Gastrocnemius medialis (tissue), 4 donors: ENCODE measurements around the gene TLE4. TPM values are rescaled to one million over a fixed set of nuclear protein-coding genes. Genes with fewer than 3 reads are reported as not detected.

ENCODE experiments used
- ATAC-seq, 2 donors: fragments of 150-250 bp; one replicate each; pipeline ENCODE4 v1.9.1; 2016
- DNase-seq, 2 donors: peaks; one replicate each; pipeline ENCODE4 v3.0.0-alpha.2; 2019
- H3K27ac ChIP-seq, 4 donors: fragments of 200-600 bp; sonication (generic); 1 replicate in 1 of 4; 2 replicates in 3 of 4; pipeline ENCODE4 v1.5.1; 2016 to 2018; ENCODE audit warnings: mild to moderate bottlenecking in 2 of 4, moderate library complexity in 1 of 4
- H3K27me3 ChIP-seq, 3 donors: fragments of 200-600 bp; sonication (generic) in 2 of 3; 1 replicate in 1 of 3; 2 replicates in 2 of 3; pipeline versions ENCODE4 v1.5.1 to v1.6.0; 2016 to 2019; ENCODE audit warnings: mild to moderate bottlenecking in 1 of 3, moderate library complexity in 1 of 3
- H3K36me3 ChIP-seq, 2 donors: fragments of 200-600 bp; sonication (generic) in 1 of 2; one replicate each; pipeline ENCODE4 v1.5.1; 2017 to 2018
- H3K4me1 ChIP-seq, 2 donors: fragments of 200-600 bp; sonication (generic) in 1 of 2; one replicate each; pipeline ENCODE4 v1.5.1; 2016 to 2017; ENCODE audit warnings: mild to moderate bottlenecking in 2 of 2
- H3K4me3 ChIP-seq, 4 donors: fragments of 200-600 bp; sonication (generic) in 3 of 4; 1 replicate in 1 of 4; 2 replicates in 3 of 4; pipeline ENCODE4 v1.5.1; 2016 to 2019; ENCODE audit warnings: mild to moderate bottlenecking in 2 of 4
- H3K9me3 ChIP-seq, 3 donors: fragments of 200-600 bp; sonication (generic) in 2 of 3; 1 replicate in 1 of 3; 2 replicates in 2 of 3; pipeline ENCODE4 v1.5.1; 2016 to 2019
- POLR2A ChIP-seq, 2 donors: fragments of 450-650 bp; IDR thresholded peaks; one replicate each; pipeline ENCODE4 v1.6.1; 2017; ENCODE audit warnings: antibody characterized with exemption in 2 of 2, mild to moderate bottlenecking in 2 of 2, moderate library complexity in 2 of 2
- in situ Hi-C, 4 donors: fragments of 200-750 bp; cut with MboI; loops; one replicate each; pipeline versions ENCODE4 v1.15.0 to v1.8.0; 2017; ENCODE audit warnings: low sequenced_read_pairs in 4 of 4
- intact Hi-C: fragments of 100-400 bp; cut with DNase I; formaldehyde crosslinking; loops from one replicate; pipeline ENCODE4 v1.15.1; 2023; ENCODE audit warnings: low total_unique reads
- total RNA-seq, 4 donors: library from RNA; depleted of rRNA; stranded (reverse); fragments of >200 nt; gene quantifications; one replicate each; pipeline versions ENCODE4 v1.1.0 to v1.2.3, GENCODE V29; 2016
- TF ChIP-seq, protein P1 (sequence below), 5 experiments: fragments of 450-650 bp in 3 of 5; fragments of 200-600 bp in 2 of 5; sonication (generic) in 2 of 5; IDR thresholded peaks in 4 of 5; conservative IDR thresholded peaks in 1 of 5; 1 replicate in 4 of 5; 2 replicates in 1 of 5; pipeline ENCODE4 v1.5.1; 2016 to 2019; ENCODE audit warnings: antibody characterized with exemption in 5 of 5, mild to moderate bottlenecking in 3 of 5, moderate library complexity in 3 of 5

Gene TLE4
- total RNA-seq, 4 donors from 2014 or later, result 30.1 to 64.6 (median 43.4) TPM

DNA sequence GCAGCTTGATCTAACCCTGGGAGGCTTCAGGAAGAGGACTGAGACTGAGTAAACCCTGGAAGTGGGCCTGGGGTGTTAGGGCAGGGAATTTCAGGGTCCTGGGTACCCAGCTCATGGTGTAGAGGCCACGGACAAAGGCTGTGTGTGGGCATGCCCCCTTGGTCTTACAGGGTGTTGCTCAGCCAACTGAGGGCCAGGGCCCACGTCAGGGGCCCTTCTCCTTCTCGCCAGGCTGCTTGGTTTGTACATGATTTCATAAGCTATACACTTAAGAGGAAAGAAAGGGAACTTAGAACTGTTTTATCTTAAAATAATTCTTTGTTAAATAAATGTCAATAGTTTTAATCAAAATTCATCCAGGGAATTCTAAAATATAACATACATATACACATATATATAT, 95.4 kb downstream of the TLE4 start:
- H3K27ac ChIP-seq, result no peak overlapping the region
- peaks cover 27 to 32% of the 10 kb centered on the region in 2 donors for H3K4me1 ChIP-seq
- intact Hi-C loops, result no loop called here
- no peaks in the 10 kb centered on the region for H3K36me3 ChIP-seq
- H3K9me3 ChIP-seq, result no peaks in the 10 kb centered on the region
- ATAC-seq (no peak), DNase-seq (no peak)
- no peaks in the 10 kb centered on the region for H3K27me3 ChIP-seq
- in situ Hi-C loops, result loop anchor here in 1 of 4 donors (25.0 kb wide), 1 partner anchor 95 kb away; no protein-coding TSS in a partner anchor
- TF ChIP-seq POLR2A (IDR thresholded peaks at IDR 0.05), result no peak
- TF ChIP-seq, protein P1, sequence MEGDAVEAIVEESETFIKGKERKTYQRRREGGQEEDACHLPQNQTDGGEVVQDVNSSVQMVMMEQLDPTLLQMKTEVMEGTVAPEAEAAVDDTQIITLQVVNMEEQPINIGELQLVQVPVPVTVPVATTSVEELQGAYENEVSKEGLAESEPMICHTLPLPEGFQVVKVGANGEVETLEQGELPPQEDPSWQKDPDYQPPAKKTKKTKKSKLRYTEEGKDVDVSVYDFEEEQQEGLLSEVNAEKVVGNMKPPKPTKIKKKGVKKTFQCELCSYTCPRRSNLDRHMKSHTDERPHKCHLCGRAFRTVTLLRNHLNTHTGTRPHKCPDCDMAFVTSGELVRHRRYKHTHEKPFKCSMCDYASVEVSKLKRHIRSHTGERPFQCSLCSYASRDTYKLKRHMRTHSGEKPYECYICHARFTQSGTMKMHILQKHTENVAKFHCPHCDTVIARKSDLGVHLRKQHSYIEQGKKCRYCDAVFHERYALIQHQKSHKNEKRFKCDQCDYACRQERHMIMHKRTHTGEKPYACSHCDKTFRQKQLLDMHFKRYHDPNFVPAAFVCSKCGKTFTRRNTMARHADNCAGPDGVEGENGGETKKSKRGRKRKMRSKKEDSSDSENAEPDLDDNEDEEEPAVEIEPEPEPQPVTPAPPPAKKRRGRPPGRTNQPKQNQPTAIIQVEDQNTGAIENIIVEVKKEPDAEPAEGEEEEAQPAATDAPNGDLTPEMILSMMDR (IDR thresholded peaks at IDR 0.05 in 4 of 5, conservative IDR thresholded peaks at IDR 0.05 in 1 of 5), result no peak
- no peak overlapping the region for H3K4me3 ChIP-seq

DNA sequence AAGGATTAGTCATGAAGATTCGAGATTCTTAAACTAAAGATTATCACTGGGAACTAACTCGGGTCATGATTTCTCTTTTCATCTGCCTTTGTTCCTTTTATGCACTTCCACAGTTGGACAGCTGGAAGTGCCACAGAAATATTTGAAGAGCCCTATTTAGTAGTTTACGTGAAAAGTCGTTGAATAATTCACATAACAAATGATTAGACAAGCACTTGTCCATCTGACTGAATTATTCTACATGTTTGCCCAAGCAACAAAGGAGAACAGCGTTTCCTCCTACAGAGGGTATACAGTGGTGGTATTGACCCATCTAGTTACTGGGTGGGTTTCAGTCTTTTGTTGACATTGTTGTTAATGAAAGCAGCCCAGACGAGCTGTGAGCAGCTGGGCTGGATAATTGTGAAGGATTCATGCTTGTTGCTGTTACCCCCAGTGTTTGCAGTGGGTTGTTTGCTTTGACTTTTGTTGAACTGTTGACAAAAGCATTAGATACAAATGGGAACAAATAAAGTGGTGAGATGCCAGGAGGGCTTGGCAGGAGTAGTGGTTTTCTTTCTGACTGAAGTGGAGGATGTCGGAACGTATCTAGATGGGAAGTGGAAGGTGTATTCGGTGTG, 96.2 kb downstream of the TLE4 start:
- peak overlapping the region in 1 of 4 donors; percentile 38 for H3K27ac ChIP-seq
- ATAC-seq (peak; percentile 30 to 55), DNase-seq (no peak)
- H3K4me1 ChIP-seq, result peaks cover 21 to 25% of the 10 kb centered on the region in 2 donors
- in situ Hi-C loops, result loop anchor here in 1 of 4 donors (25.0 kb wide), 1 partner anchor 94 kb away; no protein-coding TSS in a partner anchor
- TF ChIP-seq POLR2A (IDR thresholded peaks at IDR 0.05), result no peak
- TF ChIP-seq, protein P1 (IDR thresholded peaks at IDR 0.05 in 4 of 5, conservative IDR thresholded peaks at IDR 0.05 in 1 of 5), result no peak
- intact Hi-C loops, result no loop called here
- no peaks in the 10 kb centered on the region for H3K27me3 ChIP-seq
- no peaks in the 10 kb centered on the region for H3K9me3 ChIP-seq
- no peak overlapping the region for H3K4me3 ChIP-seq
- H3K36me3 ChIP-seq, result no peaks in the 10 kb centered on the region

DNA sequence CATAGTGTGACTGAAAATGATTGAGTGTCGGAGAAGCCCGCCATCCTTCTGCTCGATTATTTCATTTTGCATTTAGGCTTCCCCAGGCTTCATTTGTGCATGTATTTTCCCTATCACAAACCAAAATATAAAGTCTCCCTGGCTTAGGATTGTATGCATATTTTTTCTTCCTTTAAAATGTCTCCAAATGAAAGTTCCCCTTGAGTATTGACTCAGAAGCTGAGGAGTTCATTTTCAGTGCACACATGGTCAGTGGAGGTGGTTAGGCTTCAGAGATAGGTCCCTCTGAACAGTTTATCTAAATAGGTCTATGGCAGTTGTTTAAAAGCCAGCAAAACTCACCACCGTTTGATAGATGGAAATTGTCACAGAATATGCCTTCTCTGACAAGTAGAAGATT, 97.2 kb downstream of the TLE4 start:
- Histone ChIP-seq H3K27ac (no peak overlapping the region), H3K27me3 (no peaks in the 10 kb centered on the region), H3K4me3 (no peak overlapping the region), H3K4me1 (peaks cover 17 to 24% of the 10 kb centered on the region in 2 donors), H3K9me3 (no peaks in the 10 kb centered on the region), H3K36me3 (no peaks in the 10 kb centered on the region)
- no peak for TF ChIP-seq POLR2A (IDR thresholded peaks at IDR 0.05)
- TF ChIP-seq, protein P1 (IDR thresholded peaks at IDR 0.05 in 4 of 5, conservative IDR thresholded peaks at IDR 0.05 in 1 of 5), result no peak
- in situ Hi-C loops, result loop anchor here in 1 of 4 donors (25.0 kb wide), 1 partner anchor 93 kb away; no protein-coding TSS in a partner anchor
- intact Hi-C loops, result no loop called here
- DNase-seq (no peak), ATAC-seq (no peak)

DNA sequence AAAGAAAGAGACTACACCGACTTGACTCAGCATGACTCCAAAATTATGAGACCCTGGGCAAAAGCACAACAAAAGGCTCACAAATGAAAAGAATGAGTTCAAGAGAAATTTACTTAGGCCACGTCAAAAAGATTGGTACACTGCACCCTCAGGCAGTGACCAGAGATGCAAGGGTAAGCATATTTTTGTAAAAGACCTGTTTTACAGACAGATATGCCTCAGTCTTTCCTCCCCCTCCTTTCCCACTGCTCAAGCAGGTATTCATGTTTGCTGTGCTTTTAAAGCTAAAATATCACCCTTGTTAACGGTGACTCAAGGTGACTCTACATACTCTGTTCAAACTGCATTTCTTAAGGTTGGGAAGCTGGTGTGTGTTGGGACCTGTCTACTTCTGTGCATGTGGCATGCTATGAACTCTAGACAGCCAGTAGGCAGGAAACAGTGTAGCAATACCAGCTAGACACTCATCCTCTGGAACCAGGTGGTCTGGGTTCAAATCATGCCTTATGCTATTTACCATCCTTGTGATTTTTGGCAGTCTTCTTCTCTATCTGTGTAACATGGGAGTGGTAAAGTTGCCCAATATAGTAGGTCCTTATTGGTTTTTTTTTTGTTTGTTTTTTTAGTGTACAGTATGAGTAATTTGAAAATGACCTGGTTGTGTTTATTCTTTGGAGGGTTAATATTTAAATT, 98.7 kb downstream of the TLE4 start:
- Histone ChIP-seq H3K36me3 (no peaks in the 10 kb centered on the region), H3K4me1 (peaks cover 17 to 20% of the 10 kb centered on the region in 2 donors), H3K27ac (no peak overlapping the region), H3K9me3 (no peaks in the 10 kb centered on the region), H3K4me3 (no peak overlapping the region), H3K27me3 (no peaks in the 10 kb centered on the region)
- intact Hi-C loops, result no loop called here
- no peak for TF ChIP-seq POLR2A (IDR thresholded peaks at IDR 0.05)
- TF ChIP-seq, protein P1 (IDR thresholded peaks at IDR 0.05 in 4 of 5, conservative IDR thresholded peaks at IDR 0.05 in 1 of 5), result no peak
- ATAC-seq, result no peak
- no peak for DNase-seq
- in situ Hi-C loops, result loop anchor here in 1 of 4 donors (25.0 kb wide), 1 partner anchor 92 kb away; no protein-coding TSS in a partner anchor
